Tibial nerve (tissue), 4 donors: ENCODE results near the gene FCAMR. TPM values are rescaled to one million over a fixed set of nuclear protein-coding genes. Genes with fewer than 3 reads are reported as not detected.

Experiments used
- DNase-seq, 2 donors: peaks; one replicate each; pipeline ENCODE4 v3.0.0-alpha.2; 2019; ENCODE audit warnings: low spot score in 2 of 2
- H3K27ac ChIP-seq, 4 donors: fragments of 200-600 bp; sonication (generic) in 3 of 4; one replicate each; pipeline ENCODE4 v1.5.1; 2017 to 2019; ENCODE audit warnings: mild to moderate bottlenecking in 1 of 4
- H3K27me3 ChIP-seq, 2 donors: fragments of 200-600 bp; sonication (generic) in 1 of 2; one replicate each; pipeline versions ENCODE4 v1.5.1 to v1.6.0; 2017 to 2019
- H3K36me3 ChIP-seq, 3 donors: fragments of 200-600 bp; sonication (generic); one replicate each; pipeline ENCODE4 v1.5.1; 2018 to 2019
- H3K4me1 ChIP-seq, 4 donors: fragments of 200-600 bp; sonication (generic) in 3 of 4; one replicate each; pipeline ENCODE4 v1.5.1; 2017 to 2019
- H3K4me3 ChIP-seq, 4 donors: fragments of 200-600 bp; sonication (generic) in 3 of 4; one replicate each; pipeline ENCODE4 v1.5.1; 2017 to 2019; ENCODE audit warnings: mild to moderate bottlenecking in 1 of 4, moderate library complexity in 1 of 4
- H3K9me3 ChIP-seq, 4 donors: fragments of 200-600 bp; sonication (generic) in 3 of 4; one replicate each; pipeline ENCODE4 v1.5.1; 2017 to 2019
- CTCF ChIP-seq, 5 experiments: fragments of 200-600 bp in 3 of 5; fragments of 450-650 bp in 2 of 5; sonication (generic) in 3 of 5; IDR thresholded peaks; one replicate each; pipeline ENCODE4 v1.5.1; 2016 to 2019; ENCODE audit warnings: antibody characterized with exemption in 5 of 5, mild to moderate bottlenecking in 3 of 5, moderate library complexity in 2 of 5
- EP300 ChIP-seq, 2 donors: sonication (generic); formaldehyde crosslinking; IDR thresholded peaks; one replicate each; pipeline ENCODE4 v1.6.1; 2017; ENCODE audit warnings: antibody characterized with exemption in 2 of 2, mild to moderate bottlenecking in 1 of 2
- POLR2A ChIP-seq, 2 donors: fragments of 450-650 bp; IDR thresholded peaks; one replicate each; pipeline ENCODE4 v1.6.1; 2017; ENCODE audit warnings: antibody characterized with exemption in 2 of 2, mild to moderate bottlenecking in 2 of 2, moderate library complexity in 2 of 2
- WGBS, 2 donors: methylation state at CpG; one replicate each; pipeline ENCODE4 v1.1.5; 2018; 5-methylcytosine and 5-hydroxymethylcytosine counted together
- total RNA-seq, 4 donors: library from RNA; depleted of rRNA; stranded (reverse); fragments of >200 nt; gene quantifications; one replicate each; pipeline ENCODE4 v1.1.0, GENCODE V29; 2016

Gene FCAMR
- total RNA-seq, 4 donors from 2014 or later = not detected

- Histone ChIP-seq H3K27me3 (no peaks in the 10 kb centered on the region), H3K4me3 (no peak overlapping the region), H3K9me3 (peaks cover 0 to 3% (median 0%) of the 10 kb centered on the region in 4 donors), H3K4me1 (peaks cover 0 to 14% (median 1%) of the 10 kb centered on the region in 4 donors), H3K36me3 (no peaks in the 10 kb centered on the region), H3K27ac (no peak overlapping the region)
- TF ChIP-seq POLR2A (IDR thresholded peaks at IDR 0.05) = no peak
- no peak for TF ChIP-seq CTCF (IDR thresholded peaks at IDR 0.05)
- no peak for TF ChIP-seq EP300 (IDR thresholded peaks at IDR 0.05)
- 79 to 86% methylated on average over 5 of the region's 5 CpGs for WGBS, 2 donors
- DNase-seq = no peak
These were observed 31.4 kb upstream of the FCAMR start for GRCh38 chr1:207001492-207002245.

- 81 to 82% methylated on average over 5 of the region's 5 CpGs for WGBS, 2 donors
These were observed 30.5 kb upstream of the FCAMR start for GRCh38 chr1:207000651-207001291.

GRCh38 chr1:206998816-206999215 lies 28.6 kb upstream of the FCAMR start:
- no peak for DNase-seq
- H3K27me3 ChIP-seq = no peaks in the 10 kb centered on the region
- no peaks in the 10 kb centered on the region for H3K36me3 ChIP-seq
- H3K9me3 ChIP-seq = peaks cover 0 to 3% (median 0%) of the 10 kb centered on the region in 4 donors
- no peak overlapping the region for H3K4me3 ChIP-seq
- H3K27ac ChIP-seq = no peak overlapping the region
- TF ChIP-seq EP300 (IDR thresholded peaks at IDR 0.05) = no peak
- no peak for TF ChIP-seq POLR2A (IDR thresholded peaks at IDR 0.05)
- no peak for TF ChIP-seq CTCF (IDR thresholded peaks at IDR 0.05)
- 92 to 95% methylated on average over 2 of the region's 2 CpGs for WGBS, 2 donors
- peaks cover 0 to 7% (median 0%) of the 10 kb centered on the region in 4 donors for H3K4me1 ChIP-seq

More at GRCh38 chr1:207000651-207001291, 30.5 kb upstream of the FCAMR start:
- H3K9me3 ChIP-seq = peaks cover 0 to 3% (median 0%) of the 10 kb centered on the region in 4 donors
- H3K27ac ChIP-seq = no peak overlapping the region
- no peak overlapping the region for H3K4me3 ChIP-seq
- H3K36me3 ChIP-seq = no peaks in the 10 kb centered on the region
- no peaks in the 10 kb centered on the region for H3K27me3 ChIP-seq
- H3K4me1 ChIP-seq = peaks cover 0 to 7% (median 0%) of the 10 kb centered on the region in 4 donors
- DNase-seq = no peak
- TF ChIP-seq EP300 (IDR thresholded peaks at IDR 0.05) (no peak), POLR2A (IDR thresholded peaks at IDR 0.05) (no peak), CTCF (IDR thresholded peaks at IDR 0.05) (no peak)

GRCh38 chr1:206992790-206993189 lies 22.5 kb upstream of the FCAMR start:
- TF ChIP-seq EP300 (IDR thresholded peaks at IDR 0.05) = no peak
- TF ChIP-seq CTCF (IDR thresholded peaks at IDR 0.05) = no peak
- TF ChIP-seq POLR2A (IDR thresholded peaks at IDR 0.05) = no peak
- H3K9me3 ChIP-seq = no peaks in the 10 kb centered on the region
- no peak for DNase-seq
- H3K27ac ChIP-seq = no peak overlapping the region
- H3K27me3 ChIP-seq = no peaks in the 10 kb centered on the region
- H3K4me3 ChIP-seq = no peak overlapping the region
- no peaks in the 10 kb centered on the region for H3K36me3 ChIP-seq
- H3K4me1 ChIP-seq = no peaks in the 10 kb centered on the region

GRCh38 chr1:206987873-206988272 lies 17.6 kb upstream of the FCAMR start:
- DNase-seq = no peak
- H3K4me3 ChIP-seq = no peak overlapping the region
- H3K27me3 ChIP-seq = no peaks in the 10 kb centered on the region
- no peaks in the 10 kb centered on the region for H3K4me1 ChIP-seq
- H3K36me3 ChIP-seq = no peaks in the 10 kb centered on the region
- WGBS, 2 donors = 77 to 100% methylated on average over 1 of the region's 1 CpG
- no peak overlapping the region for H3K27ac ChIP-seq
- TF ChIP-seq CTCF (IDR thresholded peaks at IDR 0.05) = no peak
- TF ChIP-seq POLR2A (IDR thresholded peaks at IDR 0.05) = no peak
- TF ChIP-seq EP300 (IDR thresholded peaks at IDR 0.05) = no peak
- H3K9me3 ChIP-seq = no peaks in the 10 kb centered on the region
